Type B pancreatic cell (in vitro differentiated cells): ENCODE results near the gene RASGRF2. TPM values are rescaled to one million over a fixed set of nuclear protein-coding genes. Genes with fewer than 3 reads are reported as not detected.
A peak's percentile ranks its signal among the peaks of the same experiment; 100 is the strongest.

Experiments
- DNase-seq: peaks from one replicate; pipeline ENCODE4 v3.0.0; 2021; ENCODE audit warnings: mixed read lengths; ENCODE audit not compliant: unreplicated experiment; ENCODE audit errors: extremely low spot score
- H3K27ac Mint-ChIP-seq: 2 replicates; pipeline ENCODE4 v1.8.0; 2021; ENCODE audit warnings: mild to moderate bottlenecking, mixed read lengths
- H3K27me3 Mint-ChIP-seq: 2 replicates; pipeline ENCODE4 v1.8.0; 2021; ENCODE audit warnings: mixed read lengths
- H3K36me3 Mint-ChIP-seq: 2 replicates; pipeline ENCODE4 v1.8.0; 2021; ENCODE audit warnings: mixed read lengths
- H3K4me1 Mint-ChIP-seq: one replicate; pipeline ENCODE4 v1.8.0; 2021; ENCODE audit warnings: mixed read lengths; ENCODE audit not compliant: unreplicated experiment
- H3K4me3 Mint-ChIP-seq: 2 replicates; pipeline ENCODE4 v1.8.0; 2021; ENCODE audit warnings: mild to moderate bottlenecking, mixed read lengths
- H3K9me3 Mint-ChIP-seq: 2 replicates; pipeline ENCODE4 v1.8.0; 2021; ENCODE audit warnings: mixed read lengths
- CTCF ChIP-seq: fragments of 200-600 bp; sonication (generic); conservative IDR thresholded peaks from 2 replicates; pipeline ENCODE4 v1.5.0; 2021; ENCODE audit warnings: antibody characterized with exemption, mild to moderate bottlenecking
- total RNA-seq: library from RNA; stranded (reverse); gene quantifications from 2 replicates; pipeline ENCODE4 v1.2.1, GENCODE V29; 2021; ENCODE audit warnings: low replicate concordance

RASGRF2 gene
- total RNA-seq, 1 donor from 2014 or later: 2.1 TPM

DNA sequence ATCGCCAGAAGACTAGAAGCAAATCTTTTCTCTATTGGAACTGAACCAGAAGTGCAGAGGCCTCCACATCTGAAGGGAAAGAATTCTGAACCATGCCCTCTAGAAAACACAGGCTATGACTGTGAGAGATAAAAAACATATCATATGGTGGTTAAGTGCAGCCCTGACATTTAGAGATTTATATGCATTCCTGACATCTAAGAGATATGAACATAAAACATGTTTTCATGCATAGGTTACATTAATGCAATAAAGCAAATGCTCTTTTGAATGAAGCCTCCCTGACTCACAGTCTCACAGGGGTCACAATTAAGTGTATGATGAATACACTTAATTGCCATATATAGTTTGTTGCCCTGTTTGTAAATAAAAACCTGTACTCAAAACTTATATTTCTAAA lies 244.0 kb downstream of the RASGRF2 start:
- no peaks in the 10 kb centered on the region for H3K4me1 Mint-ChIP-seq
- no peak for DNase-seq
- no peak for TF ChIP-seq CTCF

GRCh38 chr5:81205058-81205457 lies 244.9 kb downstream of the RASGRF2 start:
- H3K27ac Mint-ChIP-seq: no peak overlapping the region
- TF ChIP-seq CTCF: no peak
- H3K9me3 Mint-ChIP-seq: no peaks in the 10 kb centered on the region
- no peaks in the 10 kb centered on the region for H3K36me3 Mint-ChIP-seq
- no peak for DNase-seq
- peaks cover 3% of the 10 kb centered on the region for H3K27me3 Mint-ChIP-seq
- no peak overlapping the region for H3K4me3 Mint-ChIP-seq
- no peaks in the 10 kb centered on the region for H3K4me1 Mint-ChIP-seq

More for the DNA sequence above, 244.0 kb downstream of the RASGRF2 start:
- no peaks in the 10 kb centered on the region for H3K36me3 Mint-ChIP-seq
- no peaks in the 10 kb centered on the region for H3K9me3 Mint-ChIP-seq
- no peaks in the 10 kb centered on the region for H3K27me3 Mint-ChIP-seq
- no peak overlapping the region for H3K4me3 Mint-ChIP-seq
- H3K27ac Mint-ChIP-seq: no peak overlapping the region

GRCh38 chr5:81207009-81207408 lies 246.8 kb downstream of the RASGRF2 start:
- Mint-ChIP-seq H3K4me3 (no peak overlapping the region), H3K27ac (no peak overlapping the region), H3K36me3 (no peaks in the 10 kb centered on the region), H3K27me3 (peaks cover 3% of the 10 kb centered on the region), H3K4me1 (peaks cover 10% of the 10 kb centered on the region), H3K9me3 (no peaks in the 10 kb centered on the region)
- DNase-seq: no peak
- peak; percentile 40 for TF ChIP-seq CTCF

DNA sequence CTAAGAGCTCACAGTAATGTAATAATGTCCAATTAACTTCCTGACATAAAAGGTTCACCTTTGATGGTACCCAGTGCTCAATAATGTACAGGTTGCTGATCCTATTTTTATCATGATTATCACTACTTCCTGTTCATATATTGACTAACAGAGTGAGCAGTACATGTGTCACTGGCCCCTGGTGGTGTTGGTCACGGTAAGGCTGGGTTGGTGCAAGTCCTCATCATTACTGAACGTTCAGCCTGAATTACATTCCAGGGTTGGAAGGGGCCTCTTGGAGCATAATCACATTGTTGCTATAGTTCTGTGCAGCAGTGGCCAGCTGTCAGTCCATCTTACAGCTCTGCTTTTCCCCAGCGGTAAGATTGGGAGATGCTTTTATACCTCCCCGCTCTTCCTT lies 248.7 kb downstream of the RASGRF2 start:
- Mint-ChIP-seq H3K27ac (no peak overlapping the region), H3K36me3 (no peaks in the 10 kb centered on the region), H3K27me3 (peaks cover 3% of the 10 kb centered on the region), H3K9me3 (no peaks in the 10 kb centered on the region), H3K4me3 (no peak overlapping the region), H3K4me1 (peaks cover 17% of the 10 kb centered on the region)
- DNase-seq: no peak
- no peak for TF ChIP-seq CTCF

DNA sequence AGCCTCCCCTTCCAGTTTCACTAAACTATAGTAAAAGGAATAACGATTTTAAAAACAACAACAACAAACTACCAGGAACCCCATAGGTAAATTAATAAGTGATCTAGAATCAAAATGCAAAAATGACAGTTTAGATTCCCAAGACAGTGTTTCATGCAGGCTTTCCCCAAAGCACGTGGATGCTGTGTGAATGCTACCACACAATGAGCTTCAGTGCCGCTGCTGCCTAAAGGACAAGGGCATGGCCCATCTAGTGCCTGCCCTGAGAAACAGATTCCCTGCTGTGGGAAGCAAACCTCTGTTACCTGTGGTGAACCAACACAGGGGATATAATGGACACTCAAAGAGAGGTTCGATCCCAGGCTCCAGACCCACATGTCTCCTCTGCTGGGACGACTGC lies 249.2 kb downstream of the RASGRF2 start:
- Mint-ChIP-seq H3K36me3 (no peaks in the 10 kb centered on the region), H3K27ac (no peak overlapping the region), H3K27me3 (peaks cover 3% of the 10 kb centered on the region), H3K4me3 (no peak overlapping the region), H3K9me3 (no peaks in the 10 kb centered on the region), H3K4me1 (peaks cover 17% of the 10 kb centered on the region)
- no peak for TF ChIP-seq CTCF
- DNase-seq: no peak

DNA sequence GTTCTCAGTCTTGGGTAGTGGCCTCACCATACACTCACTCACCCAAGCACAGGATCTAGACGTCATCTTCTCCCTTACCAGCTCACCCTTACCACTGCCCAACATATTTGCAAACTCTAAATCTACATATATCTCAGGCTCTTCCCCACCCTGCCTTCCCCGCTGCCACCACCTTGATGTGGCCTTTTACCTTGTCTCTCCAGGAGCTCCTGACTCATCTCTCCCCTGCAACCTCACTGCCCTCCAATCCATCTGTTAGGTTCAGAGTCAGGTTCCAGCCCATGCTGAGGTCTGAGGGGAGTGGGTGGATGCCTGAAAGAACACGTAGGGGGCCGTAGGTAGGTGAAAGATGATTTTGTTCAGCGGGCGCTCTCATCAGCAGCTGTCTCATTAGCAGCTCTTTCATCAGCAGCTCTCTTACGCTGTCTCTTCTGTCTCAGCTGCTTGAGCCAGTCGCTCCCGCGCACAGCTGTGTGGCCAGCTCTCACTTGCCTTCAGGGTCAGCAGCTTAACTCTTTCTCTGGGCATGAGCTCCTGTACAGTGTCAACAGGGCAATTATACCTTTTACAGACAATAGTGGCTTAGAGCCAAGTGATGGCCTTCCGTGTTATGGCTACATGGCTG lies 249.8 kb downstream of the RASGRF2 start:
- no peaks in the 10 kb centered on the region for H3K36me3 Mint-ChIP-seq
- H3K27me3 Mint-ChIP-seq: peaks cover 3% of the 10 kb centered on the region
- no peak for DNase-seq
- no peak overlapping the region for H3K4me3 Mint-ChIP-seq
- no peak for TF ChIP-seq CTCF
- H3K9me3 Mint-ChIP-seq: no peaks in the 10 kb centered on the region
- peaks cover 17% of the 10 kb centered on the region for H3K4me1 Mint-ChIP-seq
- H3K27ac Mint-ChIP-seq: no peak overlapping the region
